K562 (cell line): Measurements from ENCODE around the gene FRMD4A. TPM values are rescaled to one million over a fixed set of nuclear protein-coding genes. Genes with fewer than 3 reads are reported as not detected.

Source experiments
- ATAC-seq: fragments of 200-7000 bp; cut with Tn5 transposase; 3 replicates; pipeline ENCODE4 v1.9.1; 2020; ENCODE audit warnings: moderate library complexity
- BruUV-seq: library from RNA; stranded (reverse); fragments of 400-500 nt; replicated peaks from 2 replicates; lab custom pipeline; 2021; lab: Mats Ljungman, UMichigan
- CTCF ChIA-PET: fragments of 300-600 bp; formaldehyde crosslinking; extraction: SDS; loops from one replicate; lab custom pipeline; 2021; ENCODE audit warnings: low intra/inter-chr PET ratio; lab: Yijun Ruan, JAX
- POLR2A ChIA-PET: fragments of 300-600, 350-650 bp; sonication (Branson Sonifier 250); formaldehyde crosslinking; extraction: SDS; loops from one replicate; lab custom pipeline; 2021; ENCODE audit warnings: antibody characterized with exemption, inconsistent platforms; lab: Yijun Ruan, JAX
- DNase-seq, 4 experiments: peaks; one replicate each; pipeline versions ENCODE4 v3.0.0 to v3.0.0-alpha.2; 2011 to 2018; ENCODE audit warnings: low spot score in 3 of 4, mixed read lengths in 3 of 4; ENCODE audit errors: extremely low read depth in 1 of 4
- FAIRE-seq: peaks from 2 replicates; lab custom pipeline; 2011; peaks lifted over from hg19 to GRCh38; lab: Jason Lieb, UNC
- H2AFZ ChIP-seq: 2 replicates; pipeline ENCODE4 v1.6.0; 2011; ENCODE audit warnings: low read depth, low read length, control low read depth, inconsistent platforms
- H3K27ac ChIP-seq: fragments of 200-600 bp; 3 replicates; pipeline ENCODE4 v1.8.0; 2011; ENCODE audit warnings: low read depth, mild to moderate bottlenecking, control low read depth, inconsistent platforms, low read length, moderate library complexity, mixed read lengths; ENCODE audit errors: extremely low read depth
- H3K27me3 ChIP-seq, 2 experiments: fragments of 300-600 bp in 1 of 2; 2 replicates in 1 of 2; 3 replicates in 1 of 2; pipeline versions ENCODE4 v1.6.0 to v1.8.0; 2011; ENCODE audit warnings: inconsistent platforms in 2 of 2, low read length in 2 of 2, mild to moderate bottlenecking in 1 of 2, mixed read lengths in 1 of 2, moderate library complexity in 1 of 2; ENCODE audit not compliant: control insufficient read depth in 2 of 2, insufficient read depth in 2 of 2
- H3K36me3 ChIP-seq: fragments of 300-600 bp; 3 replicates; pipeline ENCODE4 v1.8.0; 2011; ENCODE audit warnings: mild to moderate bottlenecking, low read length, inconsistent platforms; ENCODE audit not compliant: control insufficient read depth, insufficient read depth
- H3K4me1 ChIP-seq, 2 experiments: fragments of 200-600 bp in 1 of 2; replicated peaks in 1 of 2; 2 replicates in 1 of 2; 3 replicates in 1 of 2; pipeline versions ENCODE4 v1.5.1 to v1.8.0; 2011; ENCODE audit warnings: inconsistent platforms in 2 of 2, low read length in 2 of 2, mild to moderate bottlenecking in 1 of 2, mixed read lengths in 1 of 2, moderate library complexity in 1 of 2; ENCODE audit not compliant: control insufficient read depth in 2 of 2, insufficient read depth in 2 of 2
- H3K4me2 ChIP-seq: 2 replicates; pipeline ENCODE4 v1.6.1; 2011; ENCODE audit warnings: low read length, control low read depth, inconsistent platforms, mixed read lengths; ENCODE audit not compliant: insufficient read depth
- H3K4me3 ChIP-seq: fragments of 200-600 bp; sonication (generic), shearing (Covaris generic); 2 replicates; pipeline ENCODE4 v1.5.1; 2016; ENCODE audit warnings: control low read depth, inconsistent platforms
- H3K79me2 ChIP-seq: fragments of 200-600 bp; 3 replicates; pipeline ENCODE4 v1.8.0; 2011; ENCODE audit warnings: low read length, inconsistent platforms; ENCODE audit not compliant: control insufficient read depth, insufficient read depth
- H3K9ac ChIP-seq, 2 experiments: 2 replicates each; pipeline versions ENCODE4 v1.6.0 to v1.6.1; 2011; ENCODE audit warnings: low read depth in 2 of 2, low read length in 2 of 2, control low read depth in 1 of 2, inconsistent platforms in 1 of 2, mild to moderate bottlenecking in 1 of 2, mixed read lengths in 1 of 2; ENCODE audit not compliant: insufficient read depth in 1 of 2
- H3K9me1 ChIP-seq: one replicate; pipeline ENCODE4 v1.6.0; 2011; ENCODE audit warnings: inconsistent platforms, mild to moderate bottlenecking, low read length, moderate library complexity; ENCODE audit not compliant: control insufficient read depth, insufficient read depth
- H3K9me3 ChIP-seq: replicated peaks from 2 replicates; pipeline ENCODE4 v1.5.1; 2011; ENCODE audit warnings: low read depth, low read length, inconsistent platforms; ENCODE audit not compliant: control insufficient read depth, insufficient read depth
- H4K20me1 ChIP-seq: replicated peaks from 2 replicates; pipeline ENCODE4 v1.6.1; 2011; ENCODE audit warnings: low read length, inconsistent platforms, mixed read lengths; ENCODE audit not compliant: control insufficient read depth, insufficient read depth
- GTF2B ChIP-seq: IDR thresholded peaks from 2 replicates; pipeline ENCODE4 v1.6.1; 2011; ENCODE audit not compliant: insufficient read length; ENCODE audit errors: extremely low read depth
- HDAC3 ChIP-seq: fragments of 450-650 bp; IDR thresholded peaks from 2 replicates; pipeline ENCODE4 v1.6.1; 2018; ENCODE audit warnings: borderline replicate concordance, mild to moderate bottlenecking, moderate library complexity; ENCODE audit not compliant: partially characterized antibody
- IRF2 ChIP-seq: sonication (generic); formaldehyde crosslinking; IDR thresholded peaks from 2 replicates; pipeline ENCODE4 v1.8.1; 2022; ENCODE audit warnings: mild to moderate bottlenecking, missing genetic modification reagents
- RBBP5 ChIP-seq: fragments of 200-600 bp; sonication (generic); IDR thresholded peaks from 2 replicates; pipeline ENCODE4 v1.6.1; 2012; ENCODE audit warnings: borderline replicate concordance, mild to moderate bottlenecking, low read length, control low read depth, inconsistent platforms; ENCODE audit not compliant: insufficient read depth, poor library complexity, severe bottlenecking
- ZNF24 ChIP-seq: fragments of 450-650 bp; IDR thresholded peaks from 2 replicates; pipeline ENCODE4 v1.6.1; 2016
- WGBS: fragments of 100-300 bp; shearing (Covaris generic); methylation state at CpG from one replicate; pipeline ENCODE4 v1.1.6; 2016; ENCODE audit warnings: low coverage, mixed read lengths; ENCODE audit not compliant: insufficient coverage; ENCODE audit errors: missing lambda C conversion rate; 5-methylcytosine and 5-hydroxymethylcytosine counted together
- in situ Hi-C: fragments of 300-500 bp; cut with MboI; formaldehyde crosslinking; loops from 4 replicates; pipeline ENCODE4 v1.15.0; 2018; ENCODE audit warnings: inconsistent platforms, mixed read lengths
- intact Hi-C: fragments of 100-400 bp; cut with micrococcal nuclease; formaldehyde crosslinking; loops from 2 replicates; pipeline ENCODE4 v1.14.2; 2022
- polyA plus RNA-seq, 8 experiments: library from polyadenylated mRNA; depleted of rRNA in 4 of 8; stranded (reverse) in 5 of 8; unstranded in 3 of 8; fragments of >200 nt; fragmentation: Nextera tagmentation in 2 of 8; fragmentation: Illumina TruSeq in 1 of 8; extraction: Ambion mirVana in 2 of 8; extraction: Trizol in 1 of 8; gene quantifications; 2 replicates each; pipeline versions ENCODE4 v1.2.1 to v1.2.3, GENCODE V29; 2011 to 2014; ENCODE audit warnings: inconsistent platforms in 1 of 8, missing spikeins in 1 of 8
- total RNA-seq, 7 experiments: library from RNA; depleted of rRNA in 6 of 7; stranded (reverse); fragments of >200 nt in 6 of 7; fragmentation: Illumina TruSeq in 2 of 7; extraction: Trizol in 2 of 7; gene quantifications; 2 replicates each; pipeline versions ENCODE4 v1.2.1 to v1.2.3, GENCODE V29; 2011 to 2021; ENCODE audit warnings: low replicate concordance in 1 of 7

The FRMD4A gene
- total and polyA plus RNA-seq, 9 of the 15 experiments (the other 6 are each of a cell fraction or from before 2014, with no cell fraction given), result 0.80 to 5.2 (median 3.0) TPM

- H3K9ac ChIP-seq, result no peak overlapping the region
- FAIRE-seq (no peak), ATAC-seq (no peak), DNase-seq (no peak)
- no TSS peak for BruUV-seq
- ChIA-PET POLR2A (no interaction called here), CTCF (no interaction called here)
- in situ Hi-C loops, result no loop called here
- WGBS, result 3% methylated on average over 6 of the region's 6 CpGs
- H3K4me1 ChIP-seq, result no peaks in the 10 kb centered on the region
- H3K4me3 ChIP-seq, result no peak overlapping the region
- intact Hi-C loops, result loop anchor here (10.0 kb wide), 1 partner anchor 134 kb away; no protein-coding TSS in a partner anchor
- no peaks in the 10 kb centered on the region for H3K9me1 ChIP-seq
- TF ChIP-seq GTF2B, result no peak
- TF ChIP-seq IRF2 (CRISPR knock-in tag), result no peak
- no peak for TF ChIP-seq ZNF24
- TF ChIP-seq RBBP5, result no peak
- TF ChIP-seq HDAC3, result no peak
- TF ChIP-seq, all 486 proteins: peak for 0
- Histone ChIP-seq H3K4me2 (no peak overlapping the region), H3K9me3 (no peaks in the 10 kb centered on the region), H4K20me1 (peaks cover 4% of the 10 kb centered on the region), H3K79me2 (no peaks in the 10 kb centered on the region), H2AFZ (no peak overlapping the region), H3K36me3 (no peaks in the 10 kb centered on the region), H3K27ac (no peak overlapping the region), H3K27me3 (peaks cover 3 to 23% of the 10 kb centered on the region in 2 experiments; a peak in 3 of 5 replicates)
Observed at GRCh38 chr10:14328881-14329672, 1.6 kb downstream of the FRMD4A start.
